Measurements from ENCODE around the gene EIF2S3. TPM values are rescaled to one million over a fixed set of nuclear protein-coding genes. Genes with fewer than 3 reads are reported as not detected.
"Not testable (repeated sequence)": the region's sequence is repeated elsewhere in the genome, so short reads cannot be mapped to it uniquely, and the experiment has no call there.

Gene EIF2S3
- total RNA-seq, 1 donor, result 490 TPM

- Histone ChIP-seq H3K4me1 (ENCODE audit: insufficient read depth, low read length) (no peaks in the 10 kb centered on the region), H3K4me3 (ENCODE audit: low read length) (peak within 1 kb of the TSS; percentile 63), H3K27me3 (ENCODE audit: insufficient read depth, low read length) (no peaks in the 10 kb centered on the region), H3K9me3 (ENCODE audit: low read depth, low read length) (no peaks in the 10 kb centered on the region)
These were observed 27.7 kb upstream of the EIF2S3 start, which contains the start of gene KLHL15 for GRCh38 chrX:24027086-24027485. Gene KLHL15, minus strand, starts transcription at chrX:24027186. Its CDS starts 20,493 bp downstream, at chrX:24006693.

GRCh38 chrX:24027985-24028384 is 26.8 kb upstream of the EIF2S3 start:
- H3K4me3 ChIP-seq (ENCODE audit: low read length), result no peak overlapping the region
- H3K9me3 ChIP-seq (ENCODE audit: low read depth, low read length), result no peaks in the 10 kb centered on the region
- H3K4me1 ChIP-seq (ENCODE audit: insufficient read depth, low read length), result no peaks in the 10 kb centered on the region
- H3K27me3 ChIP-seq (ENCODE audit: insufficient read depth, low read length), result no peaks in the 10 kb centered on the region

- Histone ChIP-seq H3K4me1 (ENCODE audit: insufficient read depth, low read length) (no peaks in the 10 kb centered on the region), H3K4me3 (ENCODE audit: low read length) (no peak overlapping the region), H3K27me3 (ENCODE audit: insufficient read depth, low read length) (no peaks in the 10 kb centered on the region), H3K9me3 (ENCODE audit: low read depth, low read length) (no peaks in the 10 kb centered on the region)
These were observed 24.2 kb upstream of the EIF2S3 start for GRCh38 chrX:24030597-24030996.

GRCh38 chrX:24034485-24034884 is 20.3 kb upstream of the EIF2S3 start:
- no peak overlapping the region for H3K4me3 ChIP-seq (ENCODE audit: low read length)
- no peaks in the 10 kb centered on the region for H3K9me3 ChIP-seq (ENCODE audit: low read depth, low read length)
- H3K4me1 ChIP-seq (ENCODE audit: insufficient read depth, low read length), result no peaks in the 10 kb centered on the region
- H3K27me3 ChIP-seq (ENCODE audit: insufficient read depth, low read length), result no peaks in the 10 kb centered on the region

- no peak overlapping the region for H3K4me3 ChIP-seq (ENCODE audit: low read length)
- no peaks in the 10 kb centered on the region for H3K4me1 ChIP-seq (ENCODE audit: insufficient read depth, low read length)
- H3K27me3 ChIP-seq (ENCODE audit: insufficient read depth, low read length), result no peaks in the 10 kb centered on the region
- no peaks in the 10 kb centered on the region for H3K9me3 ChIP-seq (ENCODE audit: low read depth, low read length)
These were observed 17.0 kb upstream of the EIF2S3 start for GRCh38 chrX:24037729-24038128.

GRCh38 chrX:24046060-24046459 is 8.7 kb upstream of the EIF2S3 start:
- H3K4me1 ChIP-seq (ENCODE audit: insufficient read depth, low read length); H3K4me3 ChIP-seq (ENCODE audit: low read length); H3K9me3 ChIP-seq (ENCODE audit: low read depth, low read length); H3K27me3 ChIP-seq (ENCODE audit: insufficient read depth, low read length): not testable (repeated sequence)

- H3K27me3 ChIP-seq (ENCODE audit: insufficient read depth, low read length); H3K9me3 ChIP-seq (ENCODE audit: low read depth, low read length); H3K4me1 ChIP-seq (ENCODE audit: insufficient read depth, low read length); H3K4me3 ChIP-seq (ENCODE audit: low read length): not testable (repeated sequence)
These were observed 5.1 kb upstream of the EIF2S3 start for GRCh38 chrX:24049643-24050042.

- not testable (repeated sequence) for H3K4me1 ChIP-seq (ENCODE audit: insufficient read depth, low read length); H3K4me3 ChIP-seq (ENCODE audit: low read length); H3K27me3 ChIP-seq (ENCODE audit: insufficient read depth, low read length); H3K9me3 ChIP-seq (ENCODE audit: low read depth, low read length)
These were observed 4.0 kb upstream of the EIF2S3 start for GRCh38 chrX:24050522-24051318.

- Histone ChIP-seq H3K9me3 (ENCODE audit: low read depth, low read length) (no peaks in the 10 kb centered on the region), H3K4me3 (ENCODE audit: low read length) (peak overlapping the region; percentile 66), H3K27me3 (ENCODE audit: insufficient read depth, low read length) (no peaks in the 10 kb centered on the region), H3K4me1 (ENCODE audit: insufficient read depth, low read length) (no peaks in the 10 kb centered on the region)
These were observed 244 bp downstream of the EIF2S3 start for GRCh38 chrX:24055043-24055356.

- H3K9me3 ChIP-seq (ENCODE audit: low read depth, low read length), result no peaks in the 10 kb centered on the region
- no peaks in the 10 kb centered on the region for H3K4me1 ChIP-seq (ENCODE audit: insufficient read depth, low read length)
- no peak overlapping the region for H3K4me3 ChIP-seq (ENCODE audit: low read length)
- H3K27me3 ChIP-seq (ENCODE audit: insufficient read depth, low read length), result no peaks in the 10 kb centered on the region
These were observed 8.7 kb downstream of the EIF2S3 start for GRCh38 chrX:24063488-24063887.

- Histone ChIP-seq H3K4me3 (ENCODE audit: low read length) (no peak overlapping the region), H3K27me3 (ENCODE audit: insufficient read depth, low read length) (no peaks in the 10 kb centered on the region), H3K4me1 (ENCODE audit: insufficient read depth, low read length) (no peaks in the 10 kb centered on the region), H3K9me3 (ENCODE audit: low read depth, low read length) (no peaks in the 10 kb centered on the region)
These were observed 15.1 kb downstream of the EIF2S3 start for GRCh38 chrX:24069877-24070276.

GRCh38 chrX:24079411-24079810 is 24.7 kb downstream of the EIF2S3 start:
- no peaks in the 10 kb centered on the region for H3K4me1 ChIP-seq (ENCODE audit: insufficient read depth, low read length)
- no peak overlapping the region for H3K4me3 ChIP-seq (ENCODE audit: low read length)
- no peaks in the 10 kb centered on the region for H3K27me3 ChIP-seq (ENCODE audit: insufficient read depth, low read length)
- no peaks in the 10 kb centered on the region for H3K9me3 ChIP-seq (ENCODE audit: low read depth, low read length)

- H3K9me3 ChIP-seq (ENCODE audit: low read depth, low read length); H3K4me3 ChIP-seq (ENCODE audit: low read length); H3K27me3 ChIP-seq (ENCODE audit: insufficient read depth, low read length); H3K4me1 ChIP-seq (ENCODE audit: insufficient read depth, low read length): not testable (repeated sequence)
These were observed 25.5 kb downstream of the EIF2S3 start for GRCh38 chrX:24080245-24080644.

- Histone ChIP-seq H3K4me3 (ENCODE audit: low read length) (no peak overlapping the region), H3K4me1 (ENCODE audit: insufficient read depth, low read length) (no peaks in the 10 kb centered on the region), H3K27me3 (ENCODE audit: insufficient read depth, low read length) (no peaks in the 10 kb centered on the region), H3K9me3 (ENCODE audit: low read depth, low read length) (no peaks in the 10 kb centered on the region)
These were observed 25.9 kb downstream of the EIF2S3 start for GRCh38 chrX:24080704-24081103.

GRCh38 chrX:24081661-24082154 is 27.0 kb downstream of the EIF2S3 start:
- Histone ChIP-seq H3K27me3 (ENCODE audit: insufficient read depth, low read length) (no peaks in the 10 kb centered on the region), H3K4me3 (ENCODE audit: low read length) (no peak overlapping the region), H3K4me1 (ENCODE audit: insufficient read depth, low read length) (no peaks in the 10 kb centered on the region), H3K9me3 (ENCODE audit: low read depth, low read length) (no peaks in the 10 kb centered on the region)

- Histone ChIP-seq H3K4me3 (ENCODE audit: low read length) (no peak overlapping the region), H3K4me1 (ENCODE audit: insufficient read depth, low read length) (no peaks in the 10 kb centered on the region), H3K27me3 (ENCODE audit: insufficient read depth, low read length) (no peaks in the 10 kb centered on the region), H3K9me3 (ENCODE audit: low read depth, low read length) (no peaks in the 10 kb centered on the region)
These were observed 27.7 kb downstream of the EIF2S3 start for GRCh38 chrX:24082447-24082846.
